Astrocyte of the spinal cord (primary cell): ENCODE results near the gene KANSL1L.

Source experiments
- DNase-seq: peaks from one replicate; pipeline ENCODE4 v3.0.0; 2011; ENCODE audit warnings: low read depth, low spot score
- H3K4me3 ChIP-seq: 2 replicates; pipeline ENCODE4 v1.5.1; 2011; ENCODE audit warnings: low read depth, mild to moderate bottlenecking, low read length, moderate library complexity
- CTCF ChIP-seq: IDR thresholded peaks from 2 replicates; pipeline ENCODE4 v1.5.1; 2012; ENCODE audit warnings: low read depth, mild to moderate bottlenecking, low read length, inconsistent platforms
- in situ Hi-C: cut with HindIII; loops from 2 replicates; pipeline ENCODE4 v1.10.0; 2017; ENCODE audit warnings: low sequenced_read_pairs

The KANSL1L gene

GRCh38 chr2:210028178-210028577 is 143.0 kb downstream of the KANSL1L start:
- H3K4me3 ChIP-seq: no peak overlapping the region
- in situ Hi-C loops: no loop called here
- DNase-seq: no peak
- TF ChIP-seq CTCF: no peak

- DNase-seq: no peak
- no peak overlapping the region for H3K4me3 ChIP-seq
- no peak for TF ChIP-seq CTCF
- in situ Hi-C loops: no loop called here
These were observed 143.6 kb downstream of the KANSL1L start for GRCh38 chr2:210027608-210028007.

GRCh38 chr2:210022824-210023223 is 148.4 kb downstream of the KANSL1L start:
- in situ Hi-C loops: no loop called here
- no peak for DNase-seq
- TF ChIP-seq CTCF: no peak
- H3K4me3 ChIP-seq: no peak overlapping the region

GRCh38 chr2:210020138-210020537 is 151.1 kb downstream of the KANSL1L start:
- DNase-seq: no peak
- H3K4me3 ChIP-seq: no peak overlapping the region
- no peak for TF ChIP-seq CTCF
- in situ Hi-C loops: no loop called here

GRCh38 chr2:210009896-210010295 is 161.3 kb downstream of the KANSL1L start:
- in situ Hi-C loops: no loop called here
- no peak for DNase-seq
- TF ChIP-seq CTCF: no peak
- no peak overlapping the region for H3K4me3 ChIP-seq

GRCh38 chr2:210009126-210009525 is 162.1 kb downstream of the KANSL1L start:
- DNase-seq: no peak
- H3K4me3 ChIP-seq: no peak overlapping the region
- no peak for TF ChIP-seq CTCF
- in situ Hi-C loops: no loop called here

- H3K4me3 ChIP-seq: no peak overlapping the region
- in situ Hi-C loops: no loop called here
- no peak for DNase-seq
- no peak for TF ChIP-seq CTCF
These were observed 163.3 kb downstream of the KANSL1L start for GRCh38 chr2:210007895-210008294.
